A673 (cell line): ENCODE data around the gene MTHFD1. TPM values are rescaled to one million over a fixed set of nuclear protein-coding genes. Genes with fewer than 3 reads are reported as not detected.

ENCODE experiments used
- BruUV-seq: library from RNA; stranded (reverse); fragments of 400-500 nt; replicated peaks from 2 replicates; lab custom pipeline; 2021; lab: Mats Ljungman, UMichigan
- CTCF ChIA-PET: fragments of 300-600 bp; sonication (Branson Sonifier 250); formaldehyde crosslinking; loops from one replicate; lab custom pipeline; 2022; ENCODE audit warnings: antibody characterized with exemption; lab: Charles Lee
- POLR2A ChIA-PET: fragments of 300-600 bp; sonication (Branson Sonifier 250); formaldehyde crosslinking; loops from one replicate; lab custom pipeline; 2022; ENCODE audit warnings: antibody characterized with exemption; ENCODE audit not compliant: low non-redundant PET; lab: Charles Lee
- DNase-seq: peaks from one replicate; pipeline ENCODE4 v3.0.0-alpha.2; 2015; ENCODE audit warnings: low spot score
- H3K27ac ChIP-seq: fragments of 200-600 bp; sonication (generic); 2 replicates; pipeline ENCODE4 v1.5.1; 2016; ENCODE audit warnings: mixed run types, low read depth, mild to moderate bottlenecking, mixed read lengths, antibody characterized with exemption, low read length; ENCODE audit not compliant: poor library complexity, severe bottlenecking
- H3K27me3 ChIP-seq: fragments of 200-600 bp; sonication (generic); replicated peaks from 2 replicates; pipeline ENCODE4 v1.6.1; 2017; ENCODE audit warnings: mixed run types, low read depth, mild to moderate bottlenecking, mixed read lengths, antibody characterized with exemption, low read length; ENCODE audit not compliant: insufficient read depth, poor library complexity
- H3K36me3 ChIP-seq: fragments of 200-600 bp; sonication (generic); 2 replicates; pipeline ENCODE4 v1.6.1; 2016; ENCODE audit warnings: mixed run types, mild to moderate bottlenecking, mixed read lengths, antibody characterized with exemption, low read length; ENCODE audit not compliant: insufficient read depth, poor library complexity, severe bottlenecking
- H3K4me1 ChIP-seq: fragments of 200-600 bp; sonication (generic); 2 replicates; pipeline ENCODE4 v1.6.1; 2017; ENCODE audit warnings: mixed run types, mild to moderate bottlenecking, mixed read lengths, antibody characterized with exemption, low read length; ENCODE audit not compliant: insufficient read depth, poor library complexity, severe bottlenecking
- H3K4me3 ChIP-seq: fragments of 200-600 bp; sonication (generic); 2 replicates; pipeline ENCODE4 v1.5.1; 2016; ENCODE audit warnings: low read depth, mixed run types, mild to moderate bottlenecking, mixed read lengths, low read length; ENCODE audit not compliant: poor library complexity, severe bottlenecking
- H3K9me3 ChIP-seq: fragments of 200-600 bp; sonication (generic); 2 replicates; pipeline ENCODE4 v1.6.1; 2016; ENCODE audit warnings: mixed run types, low read depth, mild to moderate bottlenecking, mixed read lengths, antibody characterized with exemption, low read length; ENCODE audit not compliant: poor library complexity, severe bottlenecking
- EZH2 ChIP-seq: fragments of 200-600 bp; sonication (generic); IDR thresholded peaks from 2 replicates; pipeline ENCODE4 v1.6.1; 2017; ENCODE audit warnings: borderline replicate concordance, low read depth, mild to moderate bottlenecking, mixed read lengths, antibody characterized with exemption, low read length; ENCODE audit not compliant: poor library complexity, severe bottlenecking
- intact Hi-C: fragments of 100-400 bp; cut with micrococcal nuclease; formaldehyde crosslinking; loops from one replicate; pipeline ENCODE4 v1.10.0; 2022; ENCODE audit not compliant: unreplicated experiment
- total RNA-seq: library from RNA; stranded (reverse); gene quantifications from 2 replicates; pipeline ENCODE4 v1.2.3, GENCODE V29; 2021
- TF ChIP-seq, protein P1 (sequence below): fragments of 300-800, 200-600 bp; sonication (generic); conservative IDR thresholded peaks from 2 replicates; pipeline ENCODE4 v1.5.1; 2017; ENCODE audit warnings: low read depth, mild to moderate bottlenecking, antibody characterized with exemption, low read length, moderate library complexity, mixed read lengths

MTHFD1 gene
- total RNA-seq, 1 experiment from 2014 or later: 293 TPM

DNA sequence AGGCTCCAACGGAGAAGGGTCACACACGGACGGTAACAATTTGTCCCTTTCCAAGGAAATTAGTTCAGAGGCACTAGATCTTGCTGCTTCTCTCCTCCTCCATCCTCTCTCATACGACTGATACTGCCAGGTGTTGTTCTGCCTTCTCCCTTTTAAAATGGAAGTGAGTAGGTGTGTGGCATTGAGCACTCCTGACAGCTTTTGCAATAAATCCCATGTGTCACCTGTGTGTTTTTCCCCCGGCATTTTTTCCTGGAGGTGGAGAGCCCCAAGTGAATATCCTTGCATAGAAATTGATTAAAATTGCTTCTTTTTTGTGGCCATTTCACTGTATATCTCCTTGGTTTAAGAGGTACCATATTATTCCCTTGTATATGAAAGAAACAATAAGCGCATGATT lies 51.0 kb downstream of the MTHFD1 start:
- ChIA-PET CTCF (no interaction called here), POLR2A (no interaction called here)
- intact Hi-C loops: no loop called here
- Histone ChIP-seq H3K27me3 (no peaks in the 10 kb centered on the region), H3K36me3 (peaks cover 91% of the 10 kb centered on the region), H3K9me3 (no peaks in the 10 kb centered on the region), H3K4me1 (no peaks in the 10 kb centered on the region), H3K4me3 (no peak overlapping the region), H3K27ac (no peak overlapping the region)
- BruUV-seq: no TSS peak
- no peak for TF ChIP-seq EZH2
- TF ChIP-seq, protein P1, sequence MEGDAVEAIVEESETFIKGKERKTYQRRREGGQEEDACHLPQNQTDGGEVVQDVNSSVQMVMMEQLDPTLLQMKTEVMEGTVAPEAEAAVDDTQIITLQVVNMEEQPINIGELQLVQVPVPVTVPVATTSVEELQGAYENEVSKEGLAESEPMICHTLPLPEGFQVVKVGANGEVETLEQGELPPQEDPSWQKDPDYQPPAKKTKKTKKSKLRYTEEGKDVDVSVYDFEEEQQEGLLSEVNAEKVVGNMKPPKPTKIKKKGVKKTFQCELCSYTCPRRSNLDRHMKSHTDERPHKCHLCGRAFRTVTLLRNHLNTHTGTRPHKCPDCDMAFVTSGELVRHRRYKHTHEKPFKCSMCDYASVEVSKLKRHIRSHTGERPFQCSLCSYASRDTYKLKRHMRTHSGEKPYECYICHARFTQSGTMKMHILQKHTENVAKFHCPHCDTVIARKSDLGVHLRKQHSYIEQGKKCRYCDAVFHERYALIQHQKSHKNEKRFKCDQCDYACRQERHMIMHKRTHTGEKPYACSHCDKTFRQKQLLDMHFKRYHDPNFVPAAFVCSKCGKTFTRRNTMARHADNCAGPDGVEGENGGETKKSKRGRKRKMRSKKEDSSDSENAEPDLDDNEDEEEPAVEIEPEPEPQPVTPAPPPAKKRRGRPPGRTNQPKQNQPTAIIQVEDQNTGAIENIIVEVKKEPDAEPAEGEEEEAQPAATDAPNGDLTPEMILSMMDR: no peak
- no peak for DNase-seq

GRCh38 chr14:64440494-64440893 lies 52.3 kb downstream of the MTHFD1 start:
- H3K36me3 ChIP-seq: peaks cover 89% of the 10 kb centered on the region
- no peak overlapping the region for H3K4me3 ChIP-seq
- no peak overlapping the region for H3K27ac ChIP-seq
- H3K9me3 ChIP-seq: no peaks in the 10 kb centered on the region
- H3K27me3 ChIP-seq: no peaks in the 10 kb centered on the region
- CTCF ChIA-PET: interaction anchor here (0.5 to 0.6 kb wide), 3 partner anchors 8 to 439 kb away, joined by 5 to 8 read pairs (median 5); partner anchors contain the start of gene SPTB
- TF ChIP-seq, protein P1: no peak
- BruUV-seq: TSS peak; percentile 10
- intact Hi-C loops: no loop called here
- DNase-seq: no peak
- H3K4me1 ChIP-seq: peaks cover 7% of the 10 kb centered on the region
- POLR2A ChIA-PET: no interaction called here

DNA sequence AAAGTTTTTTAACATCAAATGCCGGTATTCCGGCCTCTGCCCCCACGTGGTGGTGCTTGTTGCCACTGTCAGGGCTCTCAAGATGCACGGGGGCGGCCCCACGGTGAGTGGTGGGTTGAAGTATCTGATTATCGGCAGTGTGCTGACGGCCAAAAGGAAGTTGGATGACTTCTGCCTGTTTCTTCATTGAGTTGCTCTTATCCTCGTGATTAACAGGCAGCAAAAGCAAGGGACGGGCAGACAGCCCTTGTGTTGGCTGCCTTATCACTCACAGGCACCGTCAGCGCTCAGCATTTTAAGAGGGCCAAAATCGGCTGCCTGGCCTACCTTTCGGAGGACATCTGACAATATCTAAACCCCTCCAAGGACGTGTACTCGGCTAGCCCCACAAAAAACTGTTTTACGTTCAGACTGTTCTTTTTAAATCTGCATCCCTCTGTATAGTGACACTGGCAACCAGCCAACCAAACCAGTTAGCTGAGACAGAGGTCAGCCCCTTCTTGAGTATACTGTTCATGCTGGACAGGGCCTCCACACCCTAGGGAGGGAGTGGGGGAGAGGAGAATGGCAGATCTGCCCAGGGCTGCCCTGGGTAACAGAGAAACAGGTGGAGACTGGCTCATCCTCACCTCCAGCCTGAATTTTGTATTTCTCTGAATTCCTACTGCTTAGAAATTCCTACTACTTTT lies 54.3 kb downstream of the MTHFD1 start:
- CTCF ChIA-PET: no interaction called here
- POLR2A ChIA-PET: interaction anchor here (0.7 kb wide), 1 partner anchor 31 kb away, joined by 3 read pairs; no protein-coding TSS in a partner anchor
- Histone ChIP-seq H3K27ac (no peak overlapping the region), H3K27me3 (no peaks in the 10 kb centered on the region), H3K36me3 (peaks cover 71% of the 10 kb centered on the region), H3K4me3 (no peak overlapping the region), H3K4me1 (peaks cover 14% of the 10 kb centered on the region), H3K9me3 (no peaks in the 10 kb centered on the region)
- TF ChIP-seq EZH2: no peak
- TF ChIP-seq, protein P1: no peak
- no TSS peak for BruUV-seq
- DNase-seq: no peak
- intact Hi-C loops: no loop called here
